Measurements from ENCODE around the gene DHX36.
A peak's percentile ranks its signal among the peaks of the same experiment; 100 is the strongest.

Gene DHX36, protein sequence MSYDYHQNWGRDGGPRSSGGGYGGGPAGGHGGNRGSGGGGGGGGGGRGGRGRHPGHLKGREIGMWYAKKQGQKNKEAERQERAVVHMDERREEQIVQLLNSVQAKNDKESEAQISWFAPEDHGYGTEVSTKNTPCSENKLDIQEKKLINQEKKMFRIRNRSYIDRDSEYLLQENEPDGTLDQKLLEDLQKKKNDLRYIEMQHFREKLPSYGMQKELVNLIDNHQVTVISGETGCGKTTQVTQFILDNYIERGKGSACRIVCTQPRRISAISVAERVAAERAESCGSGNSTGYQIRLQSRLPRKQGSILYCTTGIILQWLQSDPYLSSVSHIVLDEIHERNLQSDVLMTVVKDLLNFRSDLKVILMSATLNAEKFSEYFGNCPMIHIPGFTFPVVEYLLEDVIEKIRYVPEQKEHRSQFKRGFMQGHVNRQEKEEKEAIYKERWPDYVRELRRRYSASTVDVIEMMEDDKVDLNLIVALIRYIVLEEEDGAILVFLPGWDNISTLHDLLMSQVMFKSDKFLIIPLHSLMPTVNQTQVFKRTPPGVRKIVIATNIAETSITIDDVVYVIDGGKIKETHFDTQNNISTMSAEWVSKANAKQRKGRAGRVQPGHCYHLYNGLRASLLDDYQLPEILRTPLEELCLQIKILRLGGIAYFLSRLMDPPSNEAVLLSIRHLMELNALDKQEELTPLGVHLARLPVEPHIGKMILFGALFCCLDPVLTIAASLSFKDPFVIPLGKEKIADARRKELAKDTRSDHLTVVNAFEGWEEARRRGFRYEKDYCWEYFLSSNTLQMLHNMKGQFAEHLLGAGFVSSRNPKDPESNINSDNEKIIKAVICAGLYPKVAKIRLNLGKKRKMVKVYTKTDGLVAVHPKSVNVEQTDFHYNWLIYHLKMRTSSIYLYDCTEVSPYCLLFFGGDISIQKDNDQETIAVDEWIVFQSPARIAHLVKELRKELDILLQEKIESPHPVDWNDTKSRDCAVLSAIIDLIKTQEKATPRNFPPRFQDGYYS

DNA sequence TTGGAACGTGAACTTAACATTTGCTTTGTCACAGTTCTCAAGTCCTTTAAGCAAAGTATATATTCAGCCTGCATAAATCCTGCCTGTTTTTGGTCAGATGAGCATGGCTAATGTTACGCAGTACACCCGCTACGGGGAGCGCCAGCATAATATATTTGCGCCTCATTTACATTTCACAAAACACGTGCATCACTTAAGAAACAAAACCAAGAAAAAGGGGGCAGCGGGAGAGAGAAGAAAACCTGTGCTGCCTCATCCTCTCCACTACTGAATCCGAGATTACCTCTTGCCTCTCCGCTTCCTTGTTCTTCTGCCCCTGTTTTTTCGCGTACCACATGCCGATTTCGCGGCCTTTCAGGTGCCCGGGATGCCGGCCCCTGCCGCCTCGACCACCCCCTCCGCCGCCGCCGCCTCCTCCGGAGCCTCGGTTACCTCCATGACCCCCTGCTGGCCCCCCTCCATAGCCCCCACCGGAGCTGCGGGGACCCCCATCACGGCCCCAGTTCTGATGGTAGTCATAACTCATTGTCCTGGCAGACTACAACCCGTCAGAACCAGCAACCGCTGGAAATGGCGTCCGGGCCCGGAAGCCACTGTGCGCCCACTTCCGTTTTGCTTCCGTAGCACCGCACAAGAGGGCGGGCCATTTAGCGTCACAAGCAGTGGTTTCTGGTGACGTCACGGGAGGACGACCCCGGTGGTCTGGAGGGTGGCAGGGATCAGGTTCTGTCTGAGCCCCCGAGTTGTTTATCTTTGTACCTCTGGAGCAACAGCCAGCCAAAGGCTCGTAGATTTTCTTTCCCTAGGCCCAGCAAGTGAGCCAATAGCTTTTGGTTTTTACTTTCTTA lies at the start of gene DHX36:
TSS of gene DHX36 (minus strand) at position 597 of the 848 bp plus-strand sequence. CDS start at position 526, 71 bp downstream.
- H3K27me3 ChIP-seq (ENCODE audit: control insufficient read depth, insufficient read depth, low read length) = no peaks in the 10 kb centered on the region
- peak within 1 kb of the TSS; percentile 81 for H2AFZ ChIP-seq
- TF ChIP-seq, protein P1, sequence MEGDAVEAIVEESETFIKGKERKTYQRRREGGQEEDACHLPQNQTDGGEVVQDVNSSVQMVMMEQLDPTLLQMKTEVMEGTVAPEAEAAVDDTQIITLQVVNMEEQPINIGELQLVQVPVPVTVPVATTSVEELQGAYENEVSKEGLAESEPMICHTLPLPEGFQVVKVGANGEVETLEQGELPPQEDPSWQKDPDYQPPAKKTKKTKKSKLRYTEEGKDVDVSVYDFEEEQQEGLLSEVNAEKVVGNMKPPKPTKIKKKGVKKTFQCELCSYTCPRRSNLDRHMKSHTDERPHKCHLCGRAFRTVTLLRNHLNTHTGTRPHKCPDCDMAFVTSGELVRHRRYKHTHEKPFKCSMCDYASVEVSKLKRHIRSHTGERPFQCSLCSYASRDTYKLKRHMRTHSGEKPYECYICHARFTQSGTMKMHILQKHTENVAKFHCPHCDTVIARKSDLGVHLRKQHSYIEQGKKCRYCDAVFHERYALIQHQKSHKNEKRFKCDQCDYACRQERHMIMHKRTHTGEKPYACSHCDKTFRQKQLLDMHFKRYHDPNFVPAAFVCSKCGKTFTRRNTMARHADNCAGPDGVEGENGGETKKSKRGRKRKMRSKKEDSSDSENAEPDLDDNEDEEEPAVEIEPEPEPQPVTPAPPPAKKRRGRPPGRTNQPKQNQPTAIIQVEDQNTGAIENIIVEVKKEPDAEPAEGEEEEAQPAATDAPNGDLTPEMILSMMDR (IDR thresholded peaks at IDR 0.05) = no peak
- peak within 1 kb of the TSS; percentile 51 for H3K9ac ChIP-seq
- H3K4me3 ChIP-seq (ENCODE audit: low read depth, low read length) = peak within 1 kb of the TSS; percentile 94
- no peaks in the 10 kb centered on the region for H3K9me3 ChIP-seq (ENCODE audit: control insufficient read depth, low read length)
- peaks cover 39% of the 10 kb centered on the region for H3K79me2 ChIP-seq
- H3K36me3 ChIP-seq (ENCODE audit: control insufficient read depth, insufficient read depth, low read length) = no peaks in the 10 kb centered on the region
- peak within 1 kb of the TSS; percentile 84 for H3K4me2 ChIP-seq (ENCODE audit: low read length)
- H3K27ac ChIP-seq = peak within 1 kb of the TSS; percentile 82
- H3K4me1 ChIP-seq = peaks cover 18% of the 10 kb centered on the region

DNA sequence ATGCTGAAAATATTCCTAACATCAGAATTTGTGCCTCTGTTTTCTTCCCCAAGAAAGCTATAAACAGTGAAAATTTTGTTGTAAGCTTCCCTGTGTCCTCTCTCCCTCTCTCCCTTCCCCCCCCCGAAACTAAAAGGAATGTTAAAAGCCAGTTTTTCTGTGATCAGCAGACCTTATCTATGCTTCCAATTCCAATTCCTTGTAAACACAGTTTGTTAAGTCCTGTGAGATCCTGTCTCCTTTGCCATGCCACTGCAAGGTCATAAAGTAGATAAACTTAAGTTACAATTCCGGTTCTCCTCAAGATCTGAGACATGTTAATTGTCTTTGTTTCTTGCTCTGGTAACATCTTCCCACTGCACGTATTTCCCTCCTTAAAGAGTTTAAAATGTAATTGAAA lies 42.9 kb upstream of the DHX36 start:
- Histone ChIP-seq H3K9me3 (ENCODE audit: control insufficient read depth, low read length) (no peaks in the 10 kb centered on the region), H3K4me3 (ENCODE audit: low read depth, low read length) (no peak overlapping the region), H3K36me3 (ENCODE audit: control insufficient read depth, insufficient read depth, low read length) (no peaks in the 10 kb centered on the region), H3K4me2 (ENCODE audit: low read length) (no peak overlapping the region), H3K4me1 (no peaks in the 10 kb centered on the region), H3K27me3 (ENCODE audit: control insufficient read depth, insufficient read depth, low read length) (no peaks in the 10 kb centered on the region), H3K79me2 (no peaks in the 10 kb centered on the region), H3K27ac (no peak overlapping the region), H3K9ac (no peak overlapping the region), H2AFZ (no peak overlapping the region)
- TF ChIP-seq, protein P1 (IDR thresholded peaks at IDR 0.05) = no peak

DNA sequence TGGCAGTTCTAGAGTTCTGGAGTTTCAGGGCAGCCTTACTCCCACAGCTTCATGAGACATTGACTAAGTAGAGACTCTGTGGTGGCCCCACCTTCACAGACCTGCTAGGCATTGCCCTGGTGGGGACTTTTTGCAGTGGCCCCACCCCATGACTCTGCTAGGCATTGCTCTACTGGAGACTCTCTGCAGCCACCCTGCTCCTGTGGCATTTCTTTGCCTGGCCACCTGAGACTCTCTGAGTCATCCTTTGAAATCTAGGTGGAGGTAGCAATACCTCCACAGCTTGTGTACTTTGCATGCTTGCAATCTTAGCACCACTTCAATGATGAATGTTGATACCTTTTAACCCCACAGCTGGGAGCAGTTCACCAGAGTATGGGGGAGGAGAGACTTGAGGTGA lies 40.6 kb upstream of the DHX36 start:
- no peak overlapping the region for H2AFZ ChIP-seq
- no peaks in the 10 kb centered on the region for H3K79me2 ChIP-seq
- H3K9ac ChIP-seq = no peak overlapping the region
- no peak overlapping the region for H3K4me3 ChIP-seq (ENCODE audit: low read depth, low read length)
- no peaks in the 10 kb centered on the region for H3K9me3 ChIP-seq (ENCODE audit: control insufficient read depth, low read length)
- TF ChIP-seq, protein P1 (IDR thresholded peaks at IDR 0.05) = no peak
- no peaks in the 10 kb centered on the region for H3K4me1 ChIP-seq
- H3K27ac ChIP-seq = no peak overlapping the region
- H3K4me2 ChIP-seq (ENCODE audit: low read length) = no peak overlapping the region
- H3K36me3 ChIP-seq (ENCODE audit: control insufficient read depth, insufficient read depth, low read length) = no peaks in the 10 kb centered on the region
- H3K27me3 ChIP-seq (ENCODE audit: control insufficient read depth, insufficient read depth, low read length) = no peaks in the 10 kb centered on the region

DNA sequence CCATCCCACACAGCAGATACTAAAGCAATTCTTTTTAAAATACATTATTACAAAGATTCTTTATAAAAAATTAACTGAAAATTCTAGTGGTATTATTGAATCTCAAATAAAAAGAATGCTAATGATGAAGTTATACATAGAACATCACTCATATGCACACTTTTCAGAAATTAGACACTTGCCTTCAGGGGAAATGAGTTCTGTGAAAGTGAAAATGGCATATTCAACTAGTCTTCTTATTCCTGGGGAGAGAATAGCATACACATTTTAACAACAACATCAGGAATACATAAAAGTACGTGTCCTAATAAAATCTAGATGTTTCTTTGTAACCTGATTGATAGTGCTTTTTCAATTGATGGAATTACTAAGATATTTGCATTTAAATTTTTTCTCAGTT lies 36.8 kb upstream of the DHX36 start:
- TF ChIP-seq, protein P1 (IDR thresholded peaks at IDR 0.05) = no peak
- Histone ChIP-seq H3K4me2 (ENCODE audit: low read length) (no peak overlapping the region), H3K4me3 (ENCODE audit: low read depth, low read length) (no peak overlapping the region)

More for the DNA sequence above, 36.8 kb upstream of the DHX36 start:
- no peaks in the 10 kb centered on the region for H3K4me1 ChIP-seq
- H3K27me3 ChIP-seq (ENCODE audit: control insufficient read depth, insufficient read depth, low read length) = no peaks in the 10 kb centered on the region
- H3K9ac ChIP-seq = no peak overlapping the region
- H3K9me3 ChIP-seq (ENCODE audit: control insufficient read depth, low read length) = no peaks in the 10 kb centered on the region
- H3K79me2 ChIP-seq = no peaks in the 10 kb centered on the region
- H3K27ac ChIP-seq = no peak overlapping the region
- H2AFZ ChIP-seq = no peak overlapping the region
- H3K36me3 ChIP-seq (ENCODE audit: control insufficient read depth, insufficient read depth, low read length) = no peaks in the 10 kb centered on the region
